ENCODE measurements around the gene SLC39A9. TPM values are rescaled to one million over a fixed set of nuclear protein-coding genes. Genes with fewer than 3 reads are reported as not detected.

SLC39A9 gene
- polyA plus RNA-seq, 1 donor from 2014 or later = 88.5 TPM

- Histone ChIP-seq H3K4me3 (ENCODE audit: low read length) (no peak overlapping the region), H3K27me3 (ENCODE audit: insufficient read depth, low read depth, low read length) (no peaks in the 10 kb centered on the region), H3K4me2 (ENCODE audit: low read length) (no peak overlapping the region), H3F3A (ENCODE audit: insufficient read depth, low read length, poor library complexity, severe bottlenecking) (no peaks in the 10 kb centered on the region), H3K79me2 (replicated peaks; ENCODE audit: insufficient read depth, low read length) (no peaks in the 10 kb centered on the region), H3K27ac (ENCODE audit: low read length) (no peak overlapping the region), H4K20me1 (ENCODE audit: insufficient read depth) (no peaks in the 10 kb centered on the region), H3K9me3 (ENCODE audit: low read length) (no peaks in the 10 kb centered on the region), H3K9me2 (ENCODE audit: insufficient read depth, low read length) (no peaks in the 10 kb centered on the region), H3K9ac (ENCODE audit: low read length) (no peak overlapping the region), H3K36me3 (ENCODE audit: insufficient read depth, low read length) (no peaks in the 10 kb centered on the region), H2AFZ (ENCODE audit: low read depth, low read length) (no peak overlapping the region)
- TF ChIP-seq TAF1 (IDR thresholded peaks at IDR 0.05; ENCODE audit: low read depth) (no peak), RAD21 (conservative IDR thresholded peaks at IDR 0.05) (no peak)
Measured at GRCh38 chr14:69366761-69367160, 31.7 kb upstream of the SLC39A9 start.

- no peaks in the 10 kb centered on the region for H3F3A ChIP-seq (ENCODE audit: insufficient read depth, low read length, poor library complexity, severe bottlenecking)
- no peaks in the 10 kb centered on the region for H3K9me3 ChIP-seq (ENCODE audit: low read length)
- H3K36me3 ChIP-seq (ENCODE audit: insufficient read depth, low read length) = no peaks in the 10 kb centered on the region
- H3K27me3 ChIP-seq (ENCODE audit: insufficient read depth, low read depth, low read length) = no peaks in the 10 kb centered on the region
- no peaks in the 10 kb centered on the region for H3K9me2 ChIP-seq (ENCODE audit: insufficient read depth, low read length)
- no peak overlapping the region for H3K4me2 ChIP-seq (ENCODE audit: low read length)
- no peaks in the 10 kb centered on the region for H3K79me2 ChIP-seq (replicated peaks; ENCODE audit: insufficient read depth, low read length)
- TF ChIP-seq MXI1 (conservative IDR thresholded peaks at IDR 0.05; ENCODE audit: poor library complexity, severe bottlenecking) (no peak), CTCF (IDR thresholded peaks at IDR 0.05; ENCODE audit: poor library complexity, severe bottlenecking) (no peak), RAD21 (conservative IDR thresholded peaks at IDR 0.05) (no peak), EP300 (conservative IDR thresholded peaks at IDR 0.05; ENCODE audit: poor library complexity, severe bottlenecking) (no peak), REST (IDR thresholded peaks at IDR 0.05; ENCODE audit: borderline replicate concordance) (no peak), TAF1 (IDR thresholded peaks at IDR 0.05; ENCODE audit: low read depth) (no peak), EZH2 (IDR thresholded peaks at IDR 0.05; ENCODE audit: borderline replicate concordance, insufficient read depth, low read length, poor library complexity, severe bottlenecking) (no peak), POLR2AphosphoS5 (IDR thresholded peaks at IDR 0.05) (no peak), SMC3 (conservative IDR thresholded peaks at IDR 0.05; ENCODE audit: poor library complexity) (no peak)
- H3K27ac ChIP-seq (ENCODE audit: low read length) = no peak overlapping the region
- no peak overlapping the region for H3K4me3 ChIP-seq (ENCODE audit: low read length)
- no peak overlapping the region for H2AFZ ChIP-seq (ENCODE audit: low read depth, low read length)
- no peak overlapping the region for H3K9ac ChIP-seq (ENCODE audit: low read length)
- no peaks in the 10 kb centered on the region for H4K20me1 ChIP-seq (ENCODE audit: insufficient read depth)
Measured at GRCh38 chr14:69368381-69368780, 30.1 kb upstream of the SLC39A9 start.

- Histone ChIP-seq H3K27ac (ENCODE audit: low read length) (no peak overlapping the region), H3K79me2 (replicated peaks; ENCODE audit: insufficient read depth, low read length) (no peaks in the 10 kb centered on the region), H3K9me2 (ENCODE audit: insufficient read depth, low read length) (no peaks in the 10 kb centered on the region), H3F3A (ENCODE audit: insufficient read depth, low read length, poor library complexity, severe bottlenecking) (no peaks in the 10 kb centered on the region), H3K9me3 (ENCODE audit: low read length) (no peaks in the 10 kb centered on the region), H2AFZ (ENCODE audit: low read depth, low read length) (no peak overlapping the region), H3K27me3 (ENCODE audit: insufficient read depth, low read depth, low read length) (no peaks in the 10 kb centered on the region), H4K20me1 (ENCODE audit: insufficient read depth) (no peaks in the 10 kb centered on the region), H3K4me2 (ENCODE audit: low read length) (no peak overlapping the region), H3K36me3 (ENCODE audit: insufficient read depth, low read length) (no peaks in the 10 kb centered on the region), H3K9ac (ENCODE audit: low read length) (no peak overlapping the region), H3K4me3 (ENCODE audit: low read length) (no peak overlapping the region)
- TF ChIP-seq SMC3 (conservative IDR thresholded peaks at IDR 0.05; ENCODE audit: poor library complexity) (no peak), EP300 (conservative IDR thresholded peaks at IDR 0.05; ENCODE audit: poor library complexity, severe bottlenecking) (no peak), RAD21 (conservative IDR thresholded peaks at IDR 0.05) (no peak), REST (IDR thresholded peaks at IDR 0.05; ENCODE audit: borderline replicate concordance) (no peak), POLR2AphosphoS5 (IDR thresholded peaks at IDR 0.05) (no peak), TAF1 (IDR thresholded peaks at IDR 0.05; ENCODE audit: low read depth) (no peak), CTCF (IDR thresholded peaks at IDR 0.05; ENCODE audit: poor library complexity, severe bottlenecking) (no peak), EZH2 (IDR thresholded peaks at IDR 0.05; ENCODE audit: borderline replicate concordance, insufficient read depth, low read length, poor library complexity, severe bottlenecking) (no peak), MXI1 (conservative IDR thresholded peaks at IDR 0.05; ENCODE audit: poor library complexity, severe bottlenecking) (no peak)
Measured at GRCh38 chr14:69370061-69370460, 28.4 kb upstream of the SLC39A9 start.
